Motor neuron (in vitro differentiated cells): ENCODE measurements around the gene RMRP. TPM values are rescaled to one million over a fixed set of nuclear protein-coding genes. Genes with fewer than 3 reads are reported as not detected.

ENCODE experiments used
- ATAC-seq, 8 experiments: fragments of 200-7000 bp; cut with Tn5 transposase; replicated peaks in 6 of 8; 2 replicates each; pipeline ENCODE4 v1.8.0; 2021; ENCODE audit warnings: mild to moderate bottlenecking in 8 of 8, moderate library complexity in 8 of 8
- H3K27ac ChIP-seq, 2 donors: fragments of 250-450 bp; sonication (Bioruptor Pico); 2 replicates each; pipeline ENCODE4 v1.9.0; 2021; ENCODE audit warnings: antibody characterized with exemption in 2 of 2, mild to moderate bottlenecking in 2 of 2, moderate library complexity in 1 of 2
- H3K4me1 ChIP-seq, 2 donors: fragments of 250-450 bp; sonication (Bioruptor Pico); replicated peaks in 1 of 2; 2 replicates each; pipeline ENCODE4 v1.6.1; 2021; ENCODE audit warnings: antibody characterized with exemption in 2 of 2, mild to moderate bottlenecking in 2 of 2, moderate library complexity in 1 of 2
- H3K4me3 ChIP-seq, 5 donors: fragments of 250-450 bp; sonication (Bioruptor Pico); 2 replicates each; pipeline ENCODE4 v1.9.0; 2021; ENCODE audit warnings: antibody characterized with exemption in 5 of 5, mild to moderate bottlenecking in 5 of 5, moderate library complexity in 4 of 5
- WGBS, 10 experiments: fragments of 450-650 bp; shearing (Covaris generic); methylation state at CpG; one replicate each; pipeline ENCODE4 v1.0.0; 2022; 5-methylcytosine and 5-hydroxymethylcytosine counted together
- in situ Hi-C, 9 experiments: fragments of 400-800 bp; cut with MboI; loops; one replicate each; pipeline ENCODE4 v1.15.0; 2021; ENCODE audit warnings: low sequenced_read_pairs in 9 of 9, low pct_unique_long_range_greater_than_20kb in 2 of 9; ENCODE audit not compliant: unreplicated experiment in 9 of 9
- total RNA-seq, 8 experiments: library from RNA; unstranded; fragments of 300-600 nt; gene quantifications; 2 replicates each; pipeline versions ENCODE4 v1.2.3 to v1.2.4, GENCODE V29; 2022

Gene RMRP
- total RNA-seq, 8 experiments from 2014 or later, result 12,611 to 65,418 (median 21,607) TPM

DNA sequence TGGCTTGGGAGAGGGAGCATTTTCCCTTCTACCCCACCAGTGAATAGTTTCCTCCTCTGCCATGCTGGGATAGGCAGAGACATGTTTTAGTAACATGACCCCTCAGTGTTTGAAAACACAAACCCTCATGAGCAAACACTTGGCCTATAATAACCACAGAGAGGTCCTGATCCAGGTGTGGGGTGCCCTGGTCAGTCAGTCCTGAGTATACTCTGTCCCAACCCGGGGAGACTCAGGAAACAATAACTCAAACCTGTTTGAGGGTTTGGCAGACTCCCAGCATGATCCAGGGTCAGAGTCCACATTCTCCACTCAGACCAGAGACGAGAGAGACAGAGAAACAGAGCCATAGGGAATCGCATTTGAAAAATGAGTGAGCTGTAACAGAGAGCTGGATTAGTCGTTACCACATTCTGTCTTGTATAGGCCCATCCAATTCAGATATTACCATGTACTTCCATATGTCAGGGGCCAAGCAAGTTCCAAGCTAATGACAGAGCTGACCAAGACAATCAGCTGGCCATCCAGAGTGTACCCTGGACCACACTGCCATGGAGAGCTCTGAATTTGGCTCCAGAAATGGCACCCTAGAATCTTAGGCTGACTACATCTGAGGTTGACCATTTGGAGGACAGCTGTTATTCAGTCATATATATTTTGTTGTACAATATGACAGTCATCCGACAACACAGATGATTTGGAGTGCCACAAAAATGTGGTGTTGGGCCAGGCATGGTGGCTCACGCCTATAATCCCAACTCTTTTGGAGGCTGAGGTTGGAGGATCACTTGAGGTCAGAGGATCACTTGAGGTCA lies 11.7 kb upstream of the RMRP start:
- Histone ChIP-seq H3K4me1 (peaks cover 0 to 1% of the 10 kb centered on the region in 2 donors), H3K27ac (no peak overlapping the region), H3K4me3 (no peak overlapping the region)
- 30 to 100% (median 56%) methylated on average over 1 to 4 of the region's 6 CpGs; no CpG with 5 or more reads in 2 of the 10 experiments for WGBS, 10 experiments
- ATAC-seq, result no peak
- in situ Hi-C loops, result no loop called here

GRCh38 chr9:35667939-35668338 lies 10.1 kb upstream of the RMRP start:
- in situ Hi-C loops, result no loop called here
- Histone ChIP-seq H3K4me3 (no peak overlapping the region), H3K4me1 (peaks cover 0 to 6% of the 10 kb centered on the region in 2 donors), H3K27ac (no peak overlapping the region)
- no peak for ATAC-seq
- WGBS, 10 experiments, result 85 to 100% (median 95%) methylated on average over 1 to 3 of the region's 3 CpGs; no CpG with 5 or more reads in 4 of the 10 experiments

GRCh38 chr9:35666549-35666948 lies 8.7 kb upstream of the RMRP start:
- ATAC-seq, result no peak
- 55 to 100% (median 100%) methylated on average over 1 to 2 of the region's 5 CpGs; no CpG with 5 or more reads in 5 of the 10 experiments for WGBS, 10 experiments

GRCh38 chr9:35666045-35666444 lies 8.2 kb upstream of the RMRP start:
- 67 to 100% (median 100%) methylated on average over 1 of the region's 1 CpG; no CpG with 5 or more reads in 4 of the 10 experiments for WGBS, 10 experiments
- Histone ChIP-seq H3K4me3 (no peak overlapping the region), H3K27ac (no peak overlapping the region), H3K4me1 (peaks cover 0 to 6% of the 10 kb centered on the region in 2 donors)
- in situ Hi-C loops, result no loop called here
- no peak for ATAC-seq

More at GRCh38 chr9:35666549-35666948, 8.7 kb upstream of the RMRP start:
- H3K4me1 ChIP-seq, result peaks cover 0 to 6% of the 10 kb centered on the region in 2 donors
- no peak overlapping the region for H3K4me3 ChIP-seq
- no peak overlapping the region for H3K27ac ChIP-seq
- in situ Hi-C loops, result no loop called here

- H3K4me3 ChIP-seq, result peak overlapping the region; percentile 40 to 43 (median 42)
- in situ Hi-C loops, result no loop called here
- WGBS, 10 experiments, result 23 to 95% (median 75%) methylated on average over 1 to 5 of the region's 5 CpGs; no CpG with 5 or more reads in 1 of the 10 experiments
- no peak for ATAC-seq
- H3K4me1 ChIP-seq, result peaks cover 0 to 6% of the 10 kb centered on the region in 2 donors
- H3K27ac ChIP-seq, result no peak overlapping the region
These were observed 7.6 kb upstream of the RMRP start for GRCh38 chr9:35665471-35665818.

DNA sequence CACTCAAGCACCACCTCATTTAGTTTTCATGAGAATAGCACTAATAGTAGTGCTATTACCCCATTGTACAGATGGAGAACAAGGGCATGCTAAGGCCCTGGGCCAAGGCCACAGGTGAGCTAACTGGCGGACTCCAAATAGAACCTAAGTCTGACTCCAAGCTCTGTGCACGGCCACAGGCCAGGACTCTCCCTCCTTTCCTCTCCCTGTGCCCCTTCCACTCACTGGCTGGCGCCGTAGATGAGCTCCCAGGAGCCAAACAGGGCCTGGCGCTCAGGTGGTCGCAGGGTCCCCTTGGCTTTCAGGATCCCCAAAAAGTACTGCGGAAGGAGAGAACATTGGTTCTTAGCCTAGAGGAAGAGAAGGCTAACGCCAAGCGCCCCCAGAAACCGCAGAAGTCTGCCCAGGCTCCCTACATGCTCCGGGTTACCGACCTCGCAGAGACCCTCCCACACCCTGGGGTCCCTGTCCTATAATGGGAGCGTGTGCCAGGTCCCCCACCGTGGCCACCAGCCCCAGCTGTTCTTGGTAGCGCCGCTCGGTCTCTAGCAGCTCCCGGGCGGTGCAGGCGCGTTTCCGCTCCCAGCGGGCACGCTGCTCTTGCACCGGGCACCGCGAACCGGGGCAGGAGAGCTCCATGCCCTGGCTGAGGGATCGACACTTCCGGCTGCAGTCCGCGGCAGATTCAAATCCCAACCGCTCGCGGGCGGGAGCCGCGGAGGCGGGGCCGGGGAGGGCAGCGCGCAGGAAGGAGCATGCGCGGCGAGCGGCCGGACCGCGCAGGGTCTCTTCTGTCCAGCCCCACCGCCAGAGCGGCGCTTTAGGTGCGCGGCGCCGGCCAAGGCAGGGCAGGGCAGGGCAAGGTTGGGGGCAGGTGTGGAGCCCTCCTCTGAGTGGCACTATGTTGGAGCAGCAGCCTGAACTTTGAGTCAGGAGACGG lies 7.0 kb upstream of the RMRP start, which contains the start of gene ARHGEF39:
Gene ARHGEF39, minus strand, starts transcription at position 665 of the 940 bp plus-strand sequence. Its CDS starts 26 bp downstream, at position 639.
- in situ Hi-C loops, result no loop called here
- 0 to 80% (median 9%) methylated on average over 1 to 4 of the region's 58 CpGs; no CpG with 5 or more reads in 7 of the 10 experiments for WGBS, 10 experiments
- peak; percentile 93 to 98 (median 94) for ATAC-seq
- peaks cover 0 to 6% of the 10 kb centered on the region in 2 donors for H3K4me1 ChIP-seq
- no peak within 1 kb of the TSS for H3K27ac ChIP-seq
- H3K4me3 ChIP-seq, result peak within 1 kb of the TSS; percentile 40 to 43 (median 42)

GRCh38 chr9:35662437-35662836 lies 4.6 kb upstream of the RMRP start:
- Histone ChIP-seq H3K4me3 (no peak overlapping the region), H3K27ac (no peak overlapping the region), H3K4me1 (peaks cover 7 to 12% of the 10 kb centered on the region in 2 donors)
- in situ Hi-C loops, result no loop called here
- ATAC-seq, result no peak
- 92 to 100% (median 100%) methylated on average over 1 to 5 of the region's 7 CpGs; no CpG with 5 or more reads in 6 of the 10 experiments for WGBS, 10 experiments

GRCh38 chr9:35661756-35662350 lies 4.0 kb upstream of the RMRP start:
- ATAC-seq, result no peak
- Histone ChIP-seq H3K4me1 (peaks cover 7 to 13% of the 10 kb centered on the region in 2 donors), H3K4me3 (no peak overlapping the region), H3K27ac (no peak overlapping the region)
- 50 to 100% (median 93%) methylated on average over 1 to 2 of the region's 3 CpGs; no CpG with 5 or more reads in 3 of the 10 experiments for WGBS, 10 experiments
- in situ Hi-C loops, result no loop called here

GRCh38 chr9:35660966-35661415 lies 3.2 kb upstream of the RMRP start:
- WGBS, 10 experiments, result 40 to 100% (median 73%) methylated on average over 1 to 9 of the region's 9 CpGs; no CpG with 5 or more reads in 1 of the 10 experiments
- H3K4me3 ChIP-seq, result no peak overlapping the region
- H3K27ac ChIP-seq, result no peak overlapping the region
- peaks cover 16 to 22% of the 10 kb centered on the region in 2 donors for H3K4me1 ChIP-seq
- in situ Hi-C loops, result no loop called here
- ATAC-seq, result no peak

GRCh38 chr9:35659340-35659739 lies 1.5 kb upstream of the RMRP start:
- in situ Hi-C loops, result no loop called here
- WGBS, 10 experiments, result 26 to 100% (median 87%) methylated on average over 1 to 3 of the region's 3 CpGs; no CpG with 5 or more reads in 1 of the 10 experiments
- Histone ChIP-seq H3K4me3 (peak overlapping the region; percentile 73 to 87 (median 79)), H3K27ac (no peak overlapping the region), H3K4me1 (peaks cover 16 to 18% of the 10 kb centered on the region in 2 donors)
- ATAC-seq, result no peak

DNA sequence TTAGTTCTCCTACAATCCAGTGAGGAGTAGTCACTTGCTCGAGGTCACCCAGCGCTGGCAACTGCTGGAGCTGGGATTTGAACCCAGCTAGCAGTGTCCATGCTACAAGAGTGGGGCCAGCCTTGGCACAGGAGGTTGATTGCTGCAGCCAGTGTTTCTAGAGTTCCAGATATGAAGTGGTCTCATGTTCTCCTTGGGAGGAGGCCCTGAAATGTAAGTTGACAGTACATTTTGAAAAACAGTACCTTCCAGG lies 1.1 kb upstream of the RMRP start:
- in situ Hi-C loops, result no loop called here
- 0 to 10% (median 0%) methylated on average over 2 of the region's 2 CpGs; no CpG with 5 or more reads in 6 of the 10 experiments for WGBS, 10 experiments
- peak overlapping the region; percentile 99 to 100 for H3K27ac ChIP-seq
- peak overlapping the region; percentile 73 to 87 (median 79) for H3K4me3 ChIP-seq
- ATAC-seq, result peak in 2 of 8 experiments; percentile 5
- peaks cover 16% of the 10 kb centered on the region in 2 donors for H3K4me1 ChIP-seq

GRCh38 chr9:35658137-35658967 lies 533 bp upstream of the RMRP start, which contains the start of gene CCDC107:
Gene CCDC107, plus strand, starts transcription at chr9:35658292. Its CDS starts 88 bp downstream, at chr9:35658380.
- H3K4me1 ChIP-seq, result peaks cover 16% of the 10 kb centered on the region in 2 donors
- 0 to 15% (median 0%) methylated on average over 1 to 23 of the region's 67 CpGs; no CpG with 5 or more reads in 1 of the 10 experiments for whole genome bisulfite sequencing, 10 experiments
- H3K27ac ChIP-seq, result peak within 1 kb of the TSS; percentile 99 to 100
- ATAC-seq, result peak; percentile 56 to 78 (median 70)
- in situ Hi-C loops, result no loop called here
- H3K4me3 ChIP-seq, result peak within 1 kb of the TSS; percentile 73 to 87 (median 79)
